OCI-LY7 (cell line): Measurements from ENCODE around the gene GRM6. TPM values are rescaled to one million over a fixed set of nuclear protein-coding genes. Genes with fewer than 3 reads are reported as not detected.

ENCODE experiments used
- BruUV-seq: library from RNA; stranded (reverse); fragments of 400-500 nt; replicated peaks from 2 replicates; lab custom pipeline; 2021; lab: Mats Ljungman, UMichigan
- CTCF ChIA-PET: fragments of 300-600 bp; sonication (Branson Sonifier 250); formaldehyde crosslinking; loops from one replicate; lab custom pipeline; 2022; ENCODE audit warnings: antibody characterized with exemption; ENCODE audit not compliant: unreplicated experiment; lab: Charles Lee
- POLR2A ChIA-PET: fragments of 300-600 bp; sonication (Branson Sonifier 250); formaldehyde crosslinking; loops from one replicate; lab custom pipeline; 2022; ENCODE audit warnings: antibody characterized with exemption; lab: Charles Lee
- DNase-seq: peaks from one replicate; pipeline ENCODE4 v3.0.0-alpha.2; 2015; ENCODE audit warnings: low spot score
- H2AFZ ChIP-seq: fragments of 200-600 bp; sonication (generic), shearing (Covaris generic); 2 replicates; pipeline ENCODE4 v1.6.1; 2014; ENCODE audit warnings: mild to moderate bottlenecking, antibody characterized with exemption, low read length, moderate library complexity
- H3K27ac ChIP-seq: fragments of 200-600 bp; sonication (generic); 2 replicates; pipeline ENCODE4 v1.5.1; 2014; ENCODE audit warnings: mixed run types, low read depth, mild to moderate bottlenecking, moderate library complexity, low read length, inconsistent platforms; ENCODE audit not compliant: poor library complexity, severe bottlenecking
- H3K36me3 ChIP-seq: fragments of 200-600 bp; sonication (generic); 2 replicates; pipeline ENCODE4 v1.6.1; 2014; ENCODE audit warnings: mild to moderate bottlenecking, antibody characterized with exemption, low read length, moderate library complexity, mixed read lengths; ENCODE audit not compliant: insufficient read depth
- H3K4me1 ChIP-seq: fragments of 200-600 bp; sonication (generic); 2 replicates; pipeline ENCODE4 v1.5.1; 2014; ENCODE audit warnings: mild to moderate bottlenecking, low read length; ENCODE audit not compliant: insufficient read depth, poor library complexity, severe bottlenecking
- H3K4me2 ChIP-seq: fragments of 200-600 bp; sonication (generic); 2 replicates; pipeline ENCODE4 v1.6.1; 2014; ENCODE audit warnings: mild to moderate bottlenecking, low read length
- H3K4me3 ChIP-seq: fragments of 200-600 bp; sonication (generic); 2 replicates; pipeline ENCODE4 v1.5.1; 2014; ENCODE audit warnings: mild to moderate bottlenecking, low read depth, low read length; ENCODE audit not compliant: poor library complexity, severe bottlenecking
- H3K79me2 ChIP-seq: fragments of 200-600 bp; sonication (generic); 2 replicates; pipeline ENCODE4 v1.6.1; 2016; ENCODE audit warnings: low read depth, mild to moderate bottlenecking, low read length, moderate library complexity, mixed read lengths; ENCODE audit not compliant: insufficient read depth
- H3K9me2 ChIP-seq: fragments of 200-600 bp; sonication (generic); 2 replicates; pipeline ENCODE4 v1.6.1; 2016; ENCODE audit warnings: mild to moderate bottlenecking, low read length, mixed read lengths; ENCODE audit not compliant: insufficient read depth
- H3K9me3 ChIP-seq: fragments of 200-600 bp; sonication (generic); 2 replicates; pipeline ENCODE4 v1.6.1; 2014; ENCODE audit warnings: mild to moderate bottlenecking, mixed run types, low read length, mixed read lengths
- H4K20me1 ChIP-seq: fragments of 200-600 bp; sonication (generic); 2 replicates; pipeline ENCODE4 v1.6.1; 2014; ENCODE audit warnings: mild to moderate bottlenecking, antibody characterized with exemption, low read length, moderate library complexity, mixed read lengths; ENCODE audit not compliant: insufficient read depth
- CTCF ChIP-seq: fragments of 200-600 bp; sonication (generic); conservative IDR thresholded peaks from 2 replicates; pipeline ENCODE4 v1.5.1; 2014; ENCODE audit warnings: mild to moderate bottlenecking, antibody characterized with exemption, low read length, moderate library complexity, mixed read lengths
- EZH2phosphoT487 ChIP-seq: fragments of 200-600 bp; sonication (generic); IDR thresholded peaks from 2 replicates; pipeline ENCODE4 v1.6.1; 2018; ENCODE audit warnings: low read depth, borderline replicate concordance, mild to moderate bottlenecking, mixed run types, antibody characterized with exemption, low read length, moderate library complexity, mixed read lengths
- intact Hi-C: fragments of 100-400 bp; cut with micrococcal nuclease; formaldehyde crosslinking; loops from one replicate; pipeline ENCODE4 v1.10.0; 2022; ENCODE audit not compliant: unreplicated experiment
- total RNA-seq, 2 experiments: library from RNA; depleted of rRNA in 1 of 2; stranded (reverse); fragments of >200 nt in 1 of 2; shearing (Covaris generic) in 1 of 2; gene quantifications; 2 replicates each; pipeline ENCODE4 v1.2.3, GENCODE V29; 2014 to 2022

GRM6 gene
- total RNA-seq, 2 experiments from 2014 or later = not detected

GRCh38 chr5:179006564-179006963 lies 11.4 kb upstream of the GRM6 start:
- H3K4me1 ChIP-seq = no peaks in the 10 kb centered on the region
- no peak overlapping the region for H3K4me3 ChIP-seq
- no peak overlapping the region for H3K4me2 ChIP-seq
- H3K9me2 ChIP-seq = no peaks in the 10 kb centered on the region
- POLR2A ChIA-PET = no interaction called here
- intact Hi-C loops = no loop called here
- DNase-seq = no peak
- H3K9me3 ChIP-seq = no peaks in the 10 kb centered on the region
- CTCF ChIA-PET = no interaction called here
- H3K27ac ChIP-seq = no peak overlapping the region
- no peaks in the 10 kb centered on the region for H3K36me3 ChIP-seq
- no TSS peak for BruUV-seq
- no peaks in the 10 kb centered on the region for H4K20me1 ChIP-seq
- TF ChIP-seq CTCF (no peak), EZH2phosphoT487 (no peak)
- H3K79me2 ChIP-seq = no peaks in the 10 kb centered on the region
- H2AFZ ChIP-seq = no peak overlapping the region

GRCh38 chr5:178998441-178998840 lies 3.3 kb upstream of the GRM6 start:
- H3K4me2 ChIP-seq = no peak overlapping the region
- no peaks in the 10 kb centered on the region for H3K36me3 ChIP-seq
- intact Hi-C loops = no loop called here
- no peak overlapping the region for H3K4me3 ChIP-seq
- no TSS peak for BruUV-seq
- CTCF ChIA-PET = no interaction called here
- no peak for TF ChIP-seq EZH2phosphoT487
- TF ChIP-seq CTCF = no peak
- H2AFZ ChIP-seq = no peak overlapping the region
- H3K27ac ChIP-seq = no peak overlapping the region
- H3K4me1 ChIP-seq = no peaks in the 10 kb centered on the region
- no peaks in the 10 kb centered on the region for H4K20me1 ChIP-seq
- H3K9me3 ChIP-seq = no peaks in the 10 kb centered on the region
- H3K79me2 ChIP-seq = no peaks in the 10 kb centered on the region
- no peaks in the 10 kb centered on the region for H3K9me2 ChIP-seq
- POLR2A ChIA-PET = no interaction called here
- no peak for DNase-seq

GRCh38 chr5:178997191-178997590 lies 2.1 kb upstream of the GRM6 start:
- no TSS peak for BruUV-seq
- ChIA-PET POLR2A (no interaction called here), CTCF (no interaction called here)
- no peak for DNase-seq
- Histone ChIP-seq H3K4me1 (no peaks in the 10 kb centered on the region), H3K4me2 (no peak overlapping the region), H3K4me3 (no peak overlapping the region), H3K9me3 (no peaks in the 10 kb centered on the region), H3K36me3 (no peaks in the 10 kb centered on the region), H3K79me2 (no peaks in the 10 kb centered on the region), H2AFZ (no peak overlapping the region), H4K20me1 (no peaks in the 10 kb centered on the region), H3K27ac (no peak overlapping the region), H3K9me2 (no peaks in the 10 kb centered on the region)
- intact Hi-C loops = no loop called here
- no peak for TF ChIP-seq CTCF
- no peak for TF ChIP-seq EZH2phosphoT487
